H1 (cell line): ENCODE data around the gene MIS18A. TPM values are rescaled to one million over a fixed set of nuclear protein-coding genes. Genes with fewer than 3 reads are reported as not detected.

Experiments
- CTCF ChIA-PET: fragments of 300-600 bp; sonication (Branson Sonifier 250); formaldehyde crosslinking; loops from one replicate; lab custom pipeline; 2021; ENCODE audit not compliant: partially characterized antibody; lab: Charles Lee
- POLR2A ChIA-PET: fragments of 300-600 bp; sonication (Branson Sonifier 250); formaldehyde crosslinking; loops from one replicate; lab custom pipeline; 2021; ENCODE audit warnings: inconsistent platforms; ENCODE audit not compliant: partially characterized antibody; lab: Charles Lee
- DNase-seq, 2 experiments: peaks; one replicate each; pipeline versions ENCODE4 v3.0.0 to v3.0.0-alpha.2; 2010 to 2022; ENCODE audit warnings: low spot score in 2 of 2, low read depth in 1 of 2, mixed read lengths in 1 of 2
- FAIRE-seq: peaks from 2 replicates; lab custom pipeline; 2011; peaks lifted over from hg19 to GRCh38; lab: Jason Lieb, UNC
- H2AFZ ChIP-seq: 2 replicates; pipeline ENCODE4 v1.8.1; 2012; ENCODE audit warnings: low read length, inconsistent platforms
- H2AK5ac ChIP-seq: 2 replicates; pipeline ENCODE4 v1.6.1; 2013; ENCODE audit warnings: low read depth, low read length
- H2BK120ac ChIP-seq: replicated peaks from 2 replicates; pipeline ENCODE3; 2013; ENCODE audit warnings: low read depth, low read length, inconsistent platforms
- H2BK12ac ChIP-seq: 2 replicates; pipeline ENCODE4 v1.6.1; 2013; ENCODE audit warnings: low read depth, low read length
- H2BK15ac ChIP-seq: 2 replicates; pipeline ENCODE4 v1.6.1; 2013; ENCODE audit warnings: low read length
- H2BK20ac ChIP-seq: 2 replicates; pipeline ENCODE4 v1.6.1; 2013; ENCODE audit warnings: low read length
- H2BK5ac ChIP-seq: 2 replicates; pipeline ENCODE4 v1.6.1; 2013; ENCODE audit warnings: low read depth, low read length
- H3K14ac ChIP-seq: 2 replicates; pipeline ENCODE4 v1.6.1; 2013; ENCODE audit warnings: inconsistent platforms; ENCODE audit not compliant: insufficient read length
- H3K18ac ChIP-seq: 2 replicates; pipeline ENCODE4 v1.6.1; 2013; ENCODE audit warnings: low read length; ENCODE audit errors: extremely low read depth
- H3K23ac ChIP-seq: 2 replicates; pipeline ENCODE4 v1.6.1; 2013; ENCODE audit warnings: inconsistent platforms; ENCODE audit not compliant: insufficient read length
- H3K23me2 ChIP-seq: 2 replicates; pipeline ENCODE4 v1.6.1; 2013; ENCODE audit warnings: low read depth, low read length
- H3K27ac ChIP-seq: 2 replicates; pipeline ENCODE4 v1.6.1; 2011; ENCODE audit warnings: low read depth, low read length, inconsistent platforms
- H3K27me3 ChIP-seq, 4 experiments: replicated peaks in 1 of 4; 1 replicate in 1 of 4; 2 replicates in 3 of 4; pipeline versions ENCODE4 v1.6.1 to v1.8.1; 2011 to 2013; ENCODE audit warnings: low read length in 3 of 4, mild to moderate bottlenecking in 3 of 4, inconsistent platforms in 2 of 4, mixed read lengths in 2 of 4, moderate library complexity in 1 of 4; ENCODE audit not compliant: control insufficient read depth in 3 of 4, insufficient read depth in 3 of 4; ENCODE audit errors: extremely low read depth in 1 of 4
- H3K36me3 ChIP-seq, 4 experiments: 2 replicates each; pipeline versions ENCODE4 v1.6.1 to v1.8.1; 2011 to 2013; ENCODE audit warnings: mild to moderate bottlenecking in 4 of 4, low read length in 3 of 4, moderate library complexity in 2 of 4, control low read depth in 1 of 4, inconsistent platforms in 1 of 4; ENCODE audit not compliant: insufficient read depth in 4 of 4, control insufficient read depth in 2 of 4
- H3K4ac ChIP-seq: replicated peaks from 2 replicates; pipeline ENCODE3; 2013; ENCODE audit warnings: low read length, low read depth, mixed read lengths, inconsistent platforms; ENCODE audit not compliant: insufficient read length
- H3K4me1 ChIP-seq, 4 experiments: replicated peaks in 1 of 4; 1 replicate in 1 of 4; 2 replicates in 3 of 4; pipeline versions ENCODE4 v1.6.1 to v1.8.1; 2011 to 2013; ENCODE audit warnings: low read length in 3 of 4, inconsistent platforms in 2 of 4, mixed read lengths in 1 of 4; ENCODE audit not compliant: insufficient read depth in 4 of 4, control insufficient read depth in 3 of 4
- H3K4me2 ChIP-seq, 2 experiments: 2 replicates each; pipeline versions ENCODE4 v1.6.1 to v1.8.1; 2011 to 2013; ENCODE audit warnings: low read depth in 2 of 2, low read length in 2 of 2, control low read depth in 1 of 2, inconsistent platforms in 1 of 2, mild to moderate bottlenecking in 1 of 2; ENCODE audit not compliant: insufficient read depth in 1 of 2
- H3K4me3 ChIP-seq, 4 experiments: fragments of 200-600, 300-600 bp in 1 of 4; sonication (generic), shearing (Covaris generic), sonication (Bioruptor Twin) in 1 of 4; 2 replicates each; pipeline versions ENCODE4 v1.5.1 to v1.8.1; 2011 to 2016; ENCODE audit warnings: low read length in 4 of 4, low read depth in 3 of 4, control low read depth in 2 of 4, inconsistent platforms in 2 of 4, mild to moderate bottlenecking in 2 of 4, mixed read lengths in 1 of 4, moderate library complexity in 1 of 4; ENCODE audit not compliant: insufficient read depth in 2 of 4; ENCODE audit errors: extremely low read depth in 1 of 4
- H3K56ac ChIP-seq: replicated peaks from 2 replicates; pipeline ENCODE3; 2013; ENCODE audit warnings: low read depth, mild to moderate bottlenecking, mixed read lengths, low read length, inconsistent platforms; ENCODE audit not compliant: insufficient read length
- H3K79me1 ChIP-seq: 2 replicates; pipeline ENCODE4 v1.6.1; 2013; ENCODE audit warnings: low read depth, low read length, control low read depth
- H3K79me2 ChIP-seq, 2 experiments: 2 replicates each; pipeline versions ENCODE4 v1.6.1 to v1.8.1; 2012 to 2013; ENCODE audit warnings: low read length in 2 of 2, mild to moderate bottlenecking in 2 of 2, inconsistent platforms in 1 of 2; ENCODE audit not compliant: insufficient read depth in 2 of 2, control insufficient read depth in 1 of 2
- H3K9ac ChIP-seq, 4 experiments: replicated peaks in 1 of 4; 1 replicate in 1 of 4; 2 replicates in 3 of 4; pipeline versions ENCODE4 v1.6.1 to v1.8.1; 2011 to 2013; ENCODE audit warnings: low read depth in 3 of 4, low read length in 3 of 4, control low read depth in 2 of 4, mild to moderate bottlenecking in 2 of 4, moderate library complexity in 2 of 4, inconsistent platforms in 1 of 4; ENCODE audit errors: extremely low read depth in 1 of 4
- H3K9me3 ChIP-seq, 2 experiments: 2 replicates each; pipeline versions ENCODE4 v1.6.1 to v1.8.1; 2012 to 2013; ENCODE audit warnings: mild to moderate bottlenecking in 2 of 2, moderate library complexity in 2 of 2, control low read depth in 1 of 2, inconsistent platforms in 1 of 2, low read depth in 1 of 2, low read length in 1 of 2, mixed read lengths in 1 of 2; ENCODE audit not compliant: insufficient read depth in 2 of 2
- H4K20me1 ChIP-seq, 2 experiments: replicated peaks in 1 of 2; 2 replicates each; pipeline versions ENCODE3 to v1.8.1; 2011 to 2013; ENCODE audit warnings: inconsistent platforms in 2 of 2, low read length in 2 of 2, mild to moderate bottlenecking in 1 of 2; ENCODE audit not compliant: insufficient read depth in 2 of 2, control insufficient read depth in 1 of 2
- H4K5ac ChIP-seq: 2 replicates; pipeline ENCODE4 v1.6.1; 2013; ENCODE audit warnings: low read length, low read depth, mixed read lengths, inconsistent platforms; ENCODE audit not compliant: insufficient read length
- H4K8ac ChIP-seq: 2 replicates; pipeline ENCODE4 v1.8.0; 2013; ENCODE audit warnings: mild to moderate bottlenecking, moderate library complexity, low read length, inconsistent platforms; ENCODE audit not compliant: insufficient read depth; ENCODE audit errors: extremely low read depth
- H4K91ac ChIP-seq: replicated peaks from 2 replicates; pipeline ENCODE3; 2013; ENCODE audit warnings: low read length, mixed read lengths, inconsistent platforms; ENCODE audit not compliant: insufficient read length
- CBX5 ChIP-seq: fragments of 300-800, 300-1000 bp; sonication (generic); IDR thresholded peaks from 2 replicates; pipeline ENCODE4 v1.7.1; 2016; ENCODE audit warnings: antibody characterized with exemption, low read length, low read depth
- CTBP2 ChIP-seq: IDR thresholded peaks from 2 replicates; pipeline ENCODE4 v1.7.0; 2011; ENCODE audit warnings: borderline replicate concordance, mild to moderate bottlenecking, moderate library complexity, mixed read lengths, low read length; ENCODE audit not compliant: insufficient read depth, insufficient read length
- E2F6 ChIP-seq: IDR thresholded peaks from 2 replicates; pipeline ENCODE4 v1.6.1; 2012; ENCODE audit warnings: inconsistent platforms
- HDAC6 ChIP-seq: IDR thresholded peaks from one replicate; pipeline ENCODE4 v1.7.1; 2012; ENCODE audit warnings: low read depth, mild to moderate bottlenecking, inconsistent platforms, low read length, moderate library complexity
- MAFK ChIP-seq: IDR thresholded peaks from 2 replicates; pipeline ENCODE4 v1.6.1; 2012; ENCODE audit warnings: low read depth, mild to moderate bottlenecking, improper control_type of control experiment, low read length
- PHF8 ChIP-seq: fragments of 200-600 bp; sonication (generic); conservative IDR thresholded peaks from 2 replicates; pipeline ENCODE4 v1.7.1; 2012; ENCODE audit warnings: low read depth, mild to moderate bottlenecking, inconsistent platforms, low read length, moderate library complexity
- RAD21 ChIP-seq, 2 experiments: IDR thresholded peaks in 1 of 2; conservative IDR thresholded peaks in 1 of 2; 2 replicates each; pipeline ENCODE4 v1.6.1; 2011; ENCODE audit warnings: low read depth in 2 of 2, low read length in 2 of 2, improper control_type of control experiment in 1 of 2, inconsistent platforms in 1 of 2, mild to moderate bottlenecking in 1 of 2, moderate library complexity in 1 of 2
- RNF2 ChIP-seq: fragments of 200-900, 300-1000 bp; sonication (generic); IDR thresholded peaks from 2 replicates; pipeline ENCODE4 v1.7.1; 2016; ENCODE audit warnings: borderline replicate concordance, low read depth, mild to moderate bottlenecking, antibody characterized with exemption, low read length; ENCODE audit not compliant: poor library complexity, severe bottlenecking; ENCODE audit errors: missing control alignments
- RXRA ChIP-seq: IDR thresholded peaks from 2 replicates; pipeline ENCODE4 v1.6.1; 2011; ENCODE audit warnings: low read depth, mild to moderate bottlenecking, low read length, moderate library complexity; ENCODE audit not compliant: insufficient read depth
- SIX5 ChIP-seq: IDR thresholded peaks from 2 replicates; pipeline ENCODE4 v1.6.1; 2011; ENCODE audit warnings: mild to moderate bottlenecking, low read depth, low read length
- TEAD4 ChIP-seq: IDR thresholded peaks from 2 replicates; pipeline ENCODE4 v1.6.1; 2012; ENCODE audit warnings: low read depth, low read length, inconsistent platforms, mixed read lengths
- ZNF274 ChIP-seq: IDR thresholded peaks from 2 replicates; pipeline ENCODE4 v1.7.0; 2012; ENCODE audit warnings: low read length, borderline replicate concordance; ENCODE audit errors: extremely low read depth
- WGBS, 2 experiments: shearing (Covaris generic) in 1 of 2; methylation state at CpG; one replicate each; pipeline versions ENCODE4 v1.1.6 to v1.1.7; 2013 to 2015; ENCODE audit warnings: low lambda C conversion rate in 2 of 2, mixed read lengths in 2 of 2, inconsistent platforms in 1 of 2, low coverage in 1 of 2, missing lambda C conversion rate in 1 of 2; ENCODE audit not compliant: insufficient replicate concordance in 2 of 2, insufficient coverage in 1 of 2, insufficient read length in 1 of 2; ENCODE audit errors: extremely low coverage in 1 of 2, missing lambda C conversion rate in 1 of 2; 5-methylcytosine and 5-hydroxymethylcytosine counted together
- polyA plus RNA-seq, 7 experiments: library from polyadenylated mRNA; depleted of rRNA in 3 of 7; stranded (reverse) in 5 of 7; unstranded in 2 of 7; fragments of >200 nt in 5 of 7; fragments of 200-250 nt in 2 of 7; gene quantifications; 1 replicate in 5 of 7; 2 replicates in 1 of 7; 4 replicates in 1 of 7; pipeline versions ENCODE4 v1.2.1 to v1.2.3, GENCODE V29; 2011 to 2013; ENCODE audit warnings: missing spikeins in 2 of 7, mixed read lengths in 2 of 7
- total RNA-seq: library from RNA; stranded (reverse); fragmentation: NEBNext Ultra II Directional; extraction: Animal tissue kit (Norgen Biotek cat#: 25700); gene quantifications from 2 replicates; pipeline ENCODE4 v1.2.1, GENCODE V29; 2021

MIS18A gene
- total and polyA plus RNA-seq, 2 of the 8 experiments (the other 6 are each of a cell fraction or from before 2014, with no cell fraction given) = 28.9 to 53.0 TPM

GRCh38 chr21:32253215-32253641 lies 25.6 kb downstream of the MIS18A start:
- POLR2A ChIA-PET = no interaction called here
- H3K4me1 ChIP-seq = 0 out of 7 replicates have a peak, but pooled peaks cover 0 to 1% (median 0%) of the 10 kb centered on the region in 4 experiments
- H3K9me3 ChIP-seq = no peaks in the 10 kb centered on the region
- no peak overlapping the region for H4K5ac ChIP-seq
- no peak overlapping the region for H4K91ac ChIP-seq
- no peak overlapping the region; the same call in 1 of the 2 replicates for H4K8ac ChIP-seq
- no peak for DNase-seq
- H2BK5ac ChIP-seq = no peak overlapping the region
- H3K4me3 ChIP-seq = no peak overlapping the region
- no peak overlapping the region for H3K56ac ChIP-seq
- CTCF ChIA-PET = interaction anchor here (0.5 to 1.5 kb wide), 7 partner anchors 8 to 381 kb away, joined by 3 read pairs; partner anchors contain the start of gene HUNK
- H3K9ac ChIP-seq = no peak overlapping the region
- no peak overlapping the region for H3K23ac ChIP-seq
- H2AFZ ChIP-seq = no peak overlapping the region
- H3K27ac ChIP-seq = no peak overlapping the region
- no peak overlapping the region for H3K14ac ChIP-seq
- no peak overlapping the region for H2BK12ac ChIP-seq
- H3K79me1 ChIP-seq = no peaks in the 10 kb centered on the region; the same call in 1 of the 2 replicates
- no peak overlapping the region for H2BK15ac ChIP-seq
- H3K4ac ChIP-seq = no peak overlapping the region
- peaks cover 1% of the 10 kb centered on the region; the same call in 1 of the 2 replicates for H3K23me2 ChIP-seq
- H4K20me1 ChIP-seq = no peaks in the 10 kb centered on the region
- H2AK5ac ChIP-seq = no peak overlapping the region
- FAIRE-seq = no peak
- no peaks in the 10 kb centered on the region for H3K79me2 ChIP-seq
- H3K36me3 ChIP-seq = no peaks in the 10 kb centered on the region
- H3K27me3 ChIP-seq = no peaks in the 10 kb centered on the region
- no peak overlapping the region for H3K18ac ChIP-seq
- no peak overlapping the region for H2BK120ac ChIP-seq
- no peak overlapping the region for H2BK20ac ChIP-seq
- H3K4me2 ChIP-seq = no peak overlapping the region
- 84% methylated on average over 7 of the region's 7 CpGs; no CpG with 5 or more reads in 1 of the 2 experiments for whole genome bisulfite sequencing, 2 experiments
- TF ChIP-seq CTBP2 = no peak
- TF ChIP-seq SIX5 = no peak
- no peak for TF ChIP-seq RNF2
- TF ChIP-seq CBX5 = no peak
- TF ChIP-seq RXRA = no peak
- TF ChIP-seq PHF8 = no peak
- no peak for TF ChIP-seq TEAD4
- TF ChIP-seq MAFK = no peak
- TF ChIP-seq E2F6 = no peak
- TF ChIP-seq HDAC6 = no peak
- no peak for TF ChIP-seq RAD21 (IDR thresholded peaks at IDR 0.05 in 1 of 2, conservative IDR thresholded peaks at IDR 0.05 in 1 of 2; ENCODE audit: low read depth in 2 of 2, low read length in 2 of 2)
- TF ChIP-seq ZNF274 = no peak
